KOPT-K1 (cell line): ENCODE data around the gene ICE2.

Experiments
- H3K27ac ChIP-seq: fragments of 200-600 bp; sonication (generic); 2 replicates; pipeline ENCODE4 v1.5.1; 2016; ENCODE audit warnings: antibody characterized with exemption, mild to moderate bottlenecking, low read depth, low read length; ENCODE audit not compliant: poor library complexity, severe bottlenecking
- H3K36me3 ChIP-seq: fragments of 200-600 bp; sonication (generic); 2 replicates; pipeline ENCODE4 v1.5.1; 2017; ENCODE audit warnings: antibody characterized with exemption, mild to moderate bottlenecking, low read length, moderate library complexity; ENCODE audit not compliant: insufficient read depth
- H3K9me3 ChIP-seq: fragments of 200-600 bp; sonication (generic); 2 replicates; pipeline ENCODE4 v1.5.1; 2017; ENCODE audit warnings: antibody characterized with exemption, low read length, mild to moderate bottlenecking; ENCODE audit not compliant: insufficient read depth, poor library complexity, severe bottlenecking

ICE2 gene

GRCh38 chr15:60441331-60441730 is 37.6 kb downstream of the ICE2 start:
- Histone ChIP-seq H3K36me3 (peaks cover 59% of the 10 kb centered on the region), H3K9me3 (no peaks in the 10 kb centered on the region), H3K27ac (no peak overlapping the region)

- Histone ChIP-seq H3K27ac (no peak overlapping the region), H3K9me3 (no peaks in the 10 kb centered on the region), H3K36me3 (peaks cover 64% of the 10 kb centered on the region)
Measured at GRCh38 chr15:60438646-60439045, 40.3 kb downstream of the ICE2 start.

- Histone ChIP-seq H3K36me3 (peaks cover 90% of the 10 kb centered on the region), H3K9me3 (no peaks in the 10 kb centered on the region), H3K27ac (no peak overlapping the region)
Measured at GRCh38 chr15:60428935-60429334, 50.0 kb downstream of the ICE2 start.

DNA sequence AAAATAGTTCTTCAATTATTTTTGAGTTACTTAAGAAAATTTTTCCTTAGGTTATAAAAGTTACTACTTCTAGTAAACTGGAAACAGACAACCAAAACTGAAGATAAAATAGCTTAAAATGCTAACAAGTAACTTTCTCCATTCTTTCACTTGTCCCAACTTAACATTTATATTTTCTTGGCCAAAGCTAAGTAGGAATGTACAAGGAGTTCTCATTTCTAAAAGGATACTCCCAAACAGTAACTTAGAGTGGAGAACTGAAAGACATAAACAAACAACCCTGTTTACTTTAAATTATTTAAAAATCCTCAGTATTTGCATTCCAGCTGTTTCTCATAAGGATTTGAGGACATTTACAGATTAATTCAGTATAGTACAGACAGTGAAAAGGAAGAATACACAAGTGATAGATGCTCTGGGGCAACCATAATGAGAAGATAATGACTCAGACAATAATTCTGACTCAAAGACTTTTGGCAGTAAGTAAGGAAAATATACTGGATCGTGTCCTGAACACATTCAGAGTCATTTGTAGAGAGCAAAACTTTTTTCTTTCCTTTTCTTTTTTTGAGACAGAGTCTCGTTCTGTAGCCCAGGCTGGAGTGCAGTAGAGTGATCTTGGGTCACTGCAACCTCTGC is 52.0 kb downstream of the ICE2 start:
- Histone ChIP-seq H3K36me3 (peaks cover 95% of the 10 kb centered on the region), H3K27ac (no peak overlapping the region), H3K9me3 (no peaks in the 10 kb centered on the region)

GRCh38 chr15:60425461-60425860 is 53.5 kb downstream of the ICE2 start:
- Histone ChIP-seq H3K27ac (no peak overlapping the region), H3K36me3 (peaks cover 90% of the 10 kb centered on the region), H3K9me3 (no peaks in the 10 kb centered on the region)

DNA sequence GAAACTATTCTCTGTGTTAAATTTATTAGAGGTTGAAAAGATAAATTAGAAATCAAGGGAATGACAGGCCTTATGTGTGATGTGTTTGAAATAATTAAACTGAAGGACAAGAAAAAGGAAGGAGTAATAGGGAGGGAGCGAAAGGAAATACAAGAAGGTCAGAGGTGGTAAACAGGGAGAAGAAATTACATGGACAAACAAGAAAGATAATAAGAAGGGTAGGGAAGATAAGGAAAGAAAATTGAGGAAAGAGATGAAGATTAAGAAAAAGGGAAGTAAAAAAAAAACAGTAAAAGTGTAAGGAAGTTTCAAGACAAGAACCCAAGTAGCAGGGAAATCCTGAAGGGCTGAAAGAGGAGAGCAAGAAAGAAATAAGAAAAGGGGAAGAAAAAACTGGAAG is 54.9 kb downstream of the ICE2 start:
- Histone ChIP-seq H3K27ac (no peak overlapping the region), H3K36me3 (peaks cover 84% of the 10 kb centered on the region), H3K9me3 (no peaks in the 10 kb centered on the region)

DNA sequence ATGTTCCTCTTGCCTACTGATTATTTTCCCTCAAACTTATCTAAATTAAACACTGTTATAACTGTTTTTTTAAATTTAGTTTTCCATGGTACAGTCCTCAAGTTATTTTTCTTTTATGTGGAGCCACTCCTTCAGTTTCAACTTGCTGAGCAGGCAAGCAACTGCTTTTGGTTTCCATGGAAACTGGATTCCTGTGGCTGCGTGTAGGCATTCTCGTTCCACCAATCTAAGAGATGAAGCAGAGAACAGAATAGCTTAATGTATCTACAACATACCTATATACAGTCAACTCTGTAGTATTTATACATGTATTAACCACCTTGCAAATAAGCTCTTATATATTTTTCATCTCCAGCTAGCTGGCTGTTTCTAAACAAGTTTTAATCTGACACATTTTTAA is 55.4 kb downstream of the ICE2 start:
- Histone ChIP-seq H3K9me3 (no peaks in the 10 kb centered on the region), H3K36me3 (peaks cover 79% of the 10 kb centered on the region), H3K27ac (no peak overlapping the region)

GRCh38 chr15:60421544-60421943 is 57.4 kb downstream of the ICE2 start:
- Histone ChIP-seq H3K27ac (no peak overlapping the region), H3K9me3 (no peaks in the 10 kb centered on the region), H3K36me3 (peaks cover 64% of the 10 kb centered on the region)

- H3K36me3 ChIP-seq, result peaks cover 54% of the 10 kb centered on the region
- no peaks in the 10 kb centered on the region for H3K9me3 ChIP-seq
- no peak overlapping the region for H3K27ac ChIP-seq
Measured at GRCh38 chr15:60420203-60420716, 58.7 kb downstream of the ICE2 start.

DNA sequence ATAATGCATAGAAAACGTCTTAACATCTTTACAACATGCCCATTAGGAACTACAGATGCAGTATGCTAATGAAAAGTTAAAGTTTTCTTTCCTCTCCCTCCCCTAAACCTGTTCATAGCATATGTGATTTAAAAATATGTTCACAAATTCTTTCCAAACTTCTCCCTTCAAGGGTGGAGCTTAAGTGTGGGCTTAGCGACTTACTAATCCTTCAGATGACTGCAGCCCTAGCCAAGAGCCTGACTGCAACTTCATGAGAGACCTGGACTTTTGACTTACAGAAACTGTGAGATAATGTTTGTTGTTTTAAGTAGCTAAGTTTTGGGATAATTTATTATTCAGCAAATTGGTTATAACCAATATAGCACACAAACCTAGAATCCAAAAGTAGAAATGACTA is 59.2 kb downstream of the ICE2 start:
- H3K27ac ChIP-seq, result no peak overlapping the region
- H3K9me3 ChIP-seq, result no peaks in the 10 kb centered on the region
- peaks cover 49% of the 10 kb centered on the region for H3K36me3 ChIP-seq

DNA sequence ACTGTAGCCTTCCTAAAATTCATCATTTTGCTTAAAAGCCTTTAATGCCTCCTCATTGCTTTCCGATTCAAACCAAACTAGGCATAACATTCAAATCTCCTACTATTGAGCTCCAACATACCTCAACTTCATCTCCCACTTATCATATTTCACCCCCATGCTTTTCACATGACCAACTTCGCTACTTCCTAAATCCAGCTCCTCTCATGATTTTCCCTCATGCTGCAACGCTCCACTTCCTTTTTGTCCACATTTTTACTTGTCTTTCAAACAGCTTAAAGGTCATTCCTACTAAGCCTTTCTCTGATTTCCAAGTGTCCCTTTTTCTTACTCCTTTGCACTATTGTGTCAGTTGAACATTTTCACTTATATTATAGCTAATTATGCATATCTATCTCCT is 60.8 kb downstream of the ICE2 start:
- H3K36me3 ChIP-seq, result peaks cover 33% of the 10 kb centered on the region
- no peaks in the 10 kb centered on the region for H3K9me3 ChIP-seq
- H3K27ac ChIP-seq, result no peak overlapping the region

GRCh38 chr15:60417112-60417511 is 61.8 kb downstream of the ICE2 start:
- H3K27ac ChIP-seq, result no peak overlapping the region
- peaks cover 23% of the 10 kb centered on the region for H3K36me3 ChIP-seq
- H3K9me3 ChIP-seq, result no peaks in the 10 kb centered on the region

DNA sequence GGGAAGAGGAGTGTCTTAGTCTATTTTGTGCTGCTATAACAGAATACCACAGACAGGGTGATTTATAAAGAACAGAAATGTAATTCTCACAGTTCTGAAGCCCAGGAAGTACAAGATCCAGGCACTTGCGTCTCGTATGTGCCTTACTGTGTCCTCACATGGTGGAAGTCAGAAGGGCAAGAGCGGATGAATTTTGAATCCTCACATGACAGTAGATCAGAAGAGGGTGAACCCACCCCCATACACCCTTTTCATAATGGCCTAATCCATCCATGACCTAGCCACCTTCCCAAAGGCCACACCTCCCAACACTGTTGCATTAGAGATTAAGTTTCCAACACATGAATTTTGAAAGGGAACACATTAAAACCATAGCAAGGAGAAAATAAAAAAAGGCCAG is 62.5 kb downstream of the ICE2 start:
- Histone ChIP-seq H3K9me3 (no peaks in the 10 kb centered on the region), H3K27ac (no peak overlapping the region), H3K36me3 (peaks cover 20% of the 10 kb centered on the region)

- Histone ChIP-seq H3K36me3 (peaks cover 7% of the 10 kb centered on the region; the same call in 1 of the 2 replicates), H3K9me3 (no peaks in the 10 kb centered on the region), H3K27ac (no peak overlapping the region)
Measured at GRCh38 chr15:60414016-60414682, 64.8 kb downstream of the ICE2 start.

DNA sequence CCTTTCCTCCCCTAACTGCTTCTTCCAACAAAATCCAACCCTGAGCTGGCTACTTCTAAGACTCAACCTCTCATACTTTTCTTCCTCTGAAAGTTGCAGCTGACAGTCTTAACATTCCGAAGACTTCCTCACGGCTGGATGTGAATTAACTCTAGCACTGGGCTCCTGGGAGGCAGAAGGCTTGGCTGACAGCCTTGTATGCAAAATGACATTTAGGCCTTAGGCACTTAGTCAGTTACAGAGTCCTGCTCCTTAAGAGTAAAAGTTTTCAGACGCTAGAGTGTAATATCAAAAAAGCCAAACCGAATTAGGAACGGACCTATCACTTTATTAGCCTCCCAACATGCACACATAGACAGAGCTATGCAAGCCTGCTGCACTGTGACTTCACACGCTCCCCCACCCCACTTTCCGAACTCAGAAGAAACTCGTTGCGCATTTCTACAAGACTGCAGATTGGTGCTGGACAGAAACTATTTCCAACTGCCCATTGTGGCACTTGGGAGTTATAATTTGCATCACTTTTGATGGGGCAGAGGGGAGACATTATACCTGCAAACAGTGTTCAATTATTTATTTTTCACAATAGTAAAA is 65.6 kb downstream of the ICE2 start:
- no peaks in the 10 kb centered on the region for H3K9me3 ChIP-seq
- H3K27ac ChIP-seq, result no peak overlapping the region
- H3K36me3 ChIP-seq, result peaks cover 7% of the 10 kb centered on the region; the same call in 1 of the 2 replicates
